Activated CD8-positive, alpha-beta T cell treated with anti-CD3 and anti-CD28 coated beads for 36 hours (primary cell): ENCODE measurements around the gene LAD1. TPM values are rescaled to one million over a fixed set of nuclear protein-coding genes. Genes with fewer than 3 reads are reported as not detected.

Experiments used
- ATAC-seq: fragments of 200-7000 bp; cut with Tn5 transposase; one replicate; pipeline ENCODE4 v1.10.0; 2021; ENCODE audit warnings: mild to moderate bottlenecking, moderate library complexity
- CTCF ChIA-PET: fragments of 350-600 bp; sonication (Branson Sonifier 250); formaldehyde crosslinking; loops from one replicate; lab custom pipeline; 2021; ENCODE audit warnings: antibody characterized with exemption; lab: Charles Lee
- POLR2A ChIA-PET: fragments of 350-600 bp; sonication (Branson Sonifier 250); formaldehyde crosslinking; loops from one replicate; lab custom pipeline; 2021; ENCODE audit warnings: antibody characterized with exemption; lab: Charles Lee
- DNase-seq: peaks from one replicate; pipeline ENCODE4 v3.0.0-alpha.2; 2020
- H3K27ac Mint-ChIP-seq: one replicate; pipeline ENCODE4 v1.8.0; 2021; ENCODE audit warnings: mild to moderate bottlenecking, mixed read lengths
- H3K27me3 Mint-ChIP-seq: one replicate; pipeline ENCODE4 v1.8.0; 2021; ENCODE audit warnings: mixed read lengths
- H3K36me3 Mint-ChIP-seq: one replicate; pipeline ENCODE4 v1.8.0; 2021; ENCODE audit warnings: low read depth, mixed read lengths
- H3K4me1 Mint-ChIP-seq: one replicate; pipeline ENCODE4 v1.8.0; 2021; ENCODE audit warnings: low read depth, mixed read lengths
- H3K4me3 Mint-ChIP-seq: one replicate; pipeline ENCODE4 v1.8.0; 2021; ENCODE audit warnings: mild to moderate bottlenecking, moderate library complexity, mixed read lengths
- H3K9me3 Mint-ChIP-seq: one replicate; pipeline ENCODE4 v1.8.0; 2021; ENCODE audit warnings: mixed read lengths
- CTCF ChIP-seq: fragments of 200-600 bp; IDR thresholded peaks from one replicate; pipeline ENCODE4 v1.8.0; 2022; ENCODE audit warnings: antibody characterized with exemption, mild to moderate bottlenecking
- intact Hi-C: fragments of 100-400 bp; cut with micrococcal nuclease; formaldehyde crosslinking; loops from one replicate; pipeline ENCODE4 v1.10.0; 2022
- total RNA-seq, 2 experiments: library from RNA; stranded (reverse); gene quantifications; one replicate each; pipeline ENCODE4 v1.2.3, GENCODE V29; 2021

LAD1 gene
- total RNA-seq, 2 experiments from 2014 or later, result not detected

GRCh38 chr1:201332616-201333335 lies 66.3 kb downstream of the LAD1 start:
- no peak for ATAC-seq
- no peak for DNase-seq
- Mint-ChIP-seq H3K27me3 (no peaks in the 10 kb centered on the region), H3K9me3 (no peaks in the 10 kb centered on the region), H3K27ac (no peak overlapping the region), H3K4me1 (no peaks in the 10 kb centered on the region), H3K36me3 (no peaks in the 10 kb centered on the region), H3K4me3 (no peak overlapping the region)
- intact Hi-C loops, result no loop called here
- CTCF ChIA-PET, result interaction anchor here (0.9 kb wide), 1 partner anchor 24 kb away, joined by 3 read pairs; no protein-coding TSS in a partner anchor
- no peak for TF ChIP-seq CTCF
- POLR2A ChIA-PET, result no interaction called here

- no peak for ATAC-seq
- CTCF ChIA-PET, result no interaction called here
These were observed 67.1 kb downstream of the LAD1 start for GRCh38 chr1:201332021-201332420.

GRCh38 chr1:201331166-201331565 lies 68.0 kb downstream of the LAD1 start:
- CTCF ChIA-PET, result interaction anchor here (0.7 kb wide), 1 partner anchor 16 kb away, joined by 3 read pairs; no protein-coding TSS in a partner anchor
- Mint-ChIP-seq H3K9me3 (no peaks in the 10 kb centered on the region), H3K27me3 (no peaks in the 10 kb centered on the region), H3K4me3 (no peak overlapping the region), H3K27ac (no peak overlapping the region), H3K4me1 (no peaks in the 10 kb centered on the region), H3K36me3 (no peaks in the 10 kb centered on the region)
- POLR2A ChIA-PET, result no interaction called here
- DNase-seq, result no peak
- ATAC-seq, result no peak
- intact Hi-C loops, result no loop called here
- no peak for TF ChIP-seq CTCF

More at GRCh38 chr1:201332021-201332420, 67.1 kb downstream of the LAD1 start:
- H3K9me3 Mint-ChIP-seq, result no peaks in the 10 kb centered on the region
- H3K36me3 Mint-ChIP-seq, result no peaks in the 10 kb centered on the region
- no peaks in the 10 kb centered on the region for H3K27me3 Mint-ChIP-seq
- no peak overlapping the region for H3K27ac Mint-ChIP-seq
- no peaks in the 10 kb centered on the region for H3K4me1 Mint-ChIP-seq
- TF ChIP-seq CTCF, result no peak
- POLR2A ChIA-PET, result no interaction called here
- intact Hi-C loops, result no loop called here
- no peak overlapping the region for H3K4me3 Mint-ChIP-seq
- DNase-seq, result no peak

Other genes with a start within 250 kb of the LAD1 start
- gene TMEM9, start 244.8 kb downstream of the LAD1 start, total RNA-seq, result 10 to 100 TPM; 28.7 to 30.6 TPM
- not detected for gene IGFN1, start 208.5 kb downstream of the LAD1 start, total RNA-seq
- gene PKP1, start 115.8 kb downstream of the LAD1 start, total RNA-seq, result not detected
- not detected for gene TNNT2, start 21.6 kb downstream of the LAD1 start, total RNA-seq
- not detected for gene TNNI1, start 22.4 kb upstream of the LAD1 start, total RNA-seq
- 1 to 10 TPM; 6.2 to 7.9 TPM for gene PHLDA3, start 69.9 kb upstream of the LAD1 start, total RNA-seq
- gene CSRP1, start 107.8 kb upstream of the LAD1 start, total RNA-seq, result 10 to 100 TPM; 55.3 to 56.2 TPM
- gene NAV1, start 139.8 kb upstream of the LAD1 start, total RNA-seq, result 1 to 10 TPM; 1.6 to 2.1 TPM